Neural cell (in vitro differentiated cells): ENCODE measurements around the gene PGAP6.

Source experiments
- EP300 ChIP-seq: fragments of 450-650 bp; conservative IDR thresholded peaks from 2 replicates; pipeline ENCODE4 v1.6.1; 2014; ENCODE audit warnings: antibody characterized with exemption, mild to moderate bottlenecking, moderate library complexity; ENCODE audit not compliant: poor library complexity, severe bottlenecking
- EZH2 ChIP-seq: fragments of 200-600, 300-800 bp; shearing (Covaris generic), sonication (generic); IDR thresholded peaks from 2 replicates; pipeline ENCODE4 v1.6.1; 2014; ENCODE audit warnings: antibody characterized with exemption, low read length, borderline replicate concordance, mild to moderate bottlenecking; ENCODE audit not compliant: insufficient read depth, poor library complexity, severe bottlenecking
- POLR2AphosphoS5 ChIP-seq: IDR thresholded peaks from 2 replicates; pipeline ENCODE4 v1.6.1; 2012
- TF ChIP-seq, protein P1 (sequence below): fragments of 450-650 bp; IDR thresholded peaks from 2 replicates; pipeline ENCODE4 v1.5.1; 2014; ENCODE audit warnings: antibody characterized with exemption, mild to moderate bottlenecking, moderate library complexity; ENCODE audit not compliant: poor library complexity, severe bottlenecking

DNA sequence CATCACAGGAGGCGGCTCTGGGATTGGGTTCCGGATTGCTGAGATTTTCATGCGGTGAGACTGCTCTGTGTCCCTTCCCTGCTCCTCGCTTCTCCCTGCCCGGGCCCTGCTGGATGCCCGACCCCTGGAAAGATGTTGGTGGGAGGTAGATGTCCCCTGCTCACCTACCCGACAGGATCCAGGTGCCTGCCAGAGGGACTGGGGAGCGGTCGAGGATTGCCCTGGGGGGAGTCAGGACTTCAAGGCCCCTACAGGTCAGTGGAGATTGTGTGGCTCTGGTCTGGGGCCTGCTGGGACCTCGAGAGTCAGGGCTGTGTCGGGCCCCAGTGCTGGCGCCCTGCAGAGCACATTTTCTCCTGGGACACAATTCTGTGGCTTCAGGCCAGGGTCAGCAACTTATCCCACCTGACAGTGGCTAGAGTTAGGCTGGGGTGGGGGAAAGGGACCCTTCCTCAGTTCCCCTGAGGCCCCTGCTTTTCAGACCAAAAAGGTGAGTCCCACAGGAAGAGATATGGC lies 23.3 kb upstream of the PGAP6 start:
- TF ChIP-seq POLR2AphosphoS5 = no peak
- TF ChIP-seq, protein P1, sequence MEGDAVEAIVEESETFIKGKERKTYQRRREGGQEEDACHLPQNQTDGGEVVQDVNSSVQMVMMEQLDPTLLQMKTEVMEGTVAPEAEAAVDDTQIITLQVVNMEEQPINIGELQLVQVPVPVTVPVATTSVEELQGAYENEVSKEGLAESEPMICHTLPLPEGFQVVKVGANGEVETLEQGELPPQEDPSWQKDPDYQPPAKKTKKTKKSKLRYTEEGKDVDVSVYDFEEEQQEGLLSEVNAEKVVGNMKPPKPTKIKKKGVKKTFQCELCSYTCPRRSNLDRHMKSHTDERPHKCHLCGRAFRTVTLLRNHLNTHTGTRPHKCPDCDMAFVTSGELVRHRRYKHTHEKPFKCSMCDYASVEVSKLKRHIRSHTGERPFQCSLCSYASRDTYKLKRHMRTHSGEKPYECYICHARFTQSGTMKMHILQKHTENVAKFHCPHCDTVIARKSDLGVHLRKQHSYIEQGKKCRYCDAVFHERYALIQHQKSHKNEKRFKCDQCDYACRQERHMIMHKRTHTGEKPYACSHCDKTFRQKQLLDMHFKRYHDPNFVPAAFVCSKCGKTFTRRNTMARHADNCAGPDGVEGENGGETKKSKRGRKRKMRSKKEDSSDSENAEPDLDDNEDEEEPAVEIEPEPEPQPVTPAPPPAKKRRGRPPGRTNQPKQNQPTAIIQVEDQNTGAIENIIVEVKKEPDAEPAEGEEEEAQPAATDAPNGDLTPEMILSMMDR = no peak
- no peak for TF ChIP-seq EP300
- no peak for TF ChIP-seq EZH2
